Testis (tissue), 2 donors: ENCODE results near the gene TUBGCP6.

ENCODE experiments used
- CTCF ChIP-seq, 3 experiments: fragments of 450-650 bp in 2 of 3; fragments of 200-600 bp in 1 of 3; sonication (generic) in 1 of 3; IDR thresholded peaks; one replicate each; pipeline ENCODE4 v1.5.1; 2016 to 2019; ENCODE audit warnings: antibody characterized with exemption in 3 of 3, mild to moderate bottlenecking in 2 of 3, moderate library complexity in 1 of 3
- POLR2A ChIP-seq: fragments of 450-650 bp; IDR thresholded peaks from one replicate; pipeline ENCODE4 v1.6.1; 2017; ENCODE audit warnings: antibody characterized with exemption, mild to moderate bottlenecking, moderate library complexity

- TF ChIP-seq POLR2A (no peak), CTCF (IDR thresholded peaks at IDR 0.05) (no peak)
Measured at GRCh38 chr22:50216684-50217520, 27.9 kb downstream of the TUBGCP6 start.
